Gastroesophageal sphincter (tissue), 3 donors: ENCODE measurements around the gene MLLT10.

Source experiments
- EP300 ChIP-seq: sonication (generic); formaldehyde crosslinking; IDR thresholded peaks from one replicate; pipeline ENCODE4 v1.6.1; 2017; ENCODE audit warnings: antibody characterized with exemption, mild to moderate bottlenecking
- TF ChIP-seq, protein P1 (sequence below), 4 experiments: fragments of 200-600 bp in 2 of 4; fragments of 450-650 bp in 2 of 4; sonication (generic) in 1 of 4; IDR thresholded peaks; one replicate each; pipeline ENCODE4 v1.5.1; 2017 to 2019; ENCODE audit warnings: antibody characterized with exemption in 4 of 4, mild to moderate bottlenecking in 2 of 4, moderate library complexity in 2 of 4

DNA sequence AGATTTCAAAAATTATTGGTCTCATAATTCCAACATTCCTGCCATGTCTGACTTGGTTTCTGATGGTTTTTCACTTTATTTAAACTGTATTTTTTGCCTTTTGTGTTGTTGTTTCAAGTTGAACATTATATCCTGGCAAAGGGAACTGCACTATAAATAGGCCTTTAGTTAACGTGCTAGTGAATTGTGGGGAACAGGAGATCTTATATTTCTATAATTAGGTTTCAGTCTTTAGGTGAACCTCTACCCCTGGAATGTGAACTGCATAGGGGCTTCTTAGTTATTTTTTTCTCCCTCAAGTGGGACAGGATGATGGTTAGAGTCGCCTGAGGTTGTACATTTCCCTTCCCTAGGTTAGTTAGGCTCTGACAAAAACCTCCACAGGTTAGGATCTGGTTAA is 128.6 kb downstream of the MLLT10 start:
- no peak for TF ChIP-seq EP300
- TF ChIP-seq, protein P1, sequence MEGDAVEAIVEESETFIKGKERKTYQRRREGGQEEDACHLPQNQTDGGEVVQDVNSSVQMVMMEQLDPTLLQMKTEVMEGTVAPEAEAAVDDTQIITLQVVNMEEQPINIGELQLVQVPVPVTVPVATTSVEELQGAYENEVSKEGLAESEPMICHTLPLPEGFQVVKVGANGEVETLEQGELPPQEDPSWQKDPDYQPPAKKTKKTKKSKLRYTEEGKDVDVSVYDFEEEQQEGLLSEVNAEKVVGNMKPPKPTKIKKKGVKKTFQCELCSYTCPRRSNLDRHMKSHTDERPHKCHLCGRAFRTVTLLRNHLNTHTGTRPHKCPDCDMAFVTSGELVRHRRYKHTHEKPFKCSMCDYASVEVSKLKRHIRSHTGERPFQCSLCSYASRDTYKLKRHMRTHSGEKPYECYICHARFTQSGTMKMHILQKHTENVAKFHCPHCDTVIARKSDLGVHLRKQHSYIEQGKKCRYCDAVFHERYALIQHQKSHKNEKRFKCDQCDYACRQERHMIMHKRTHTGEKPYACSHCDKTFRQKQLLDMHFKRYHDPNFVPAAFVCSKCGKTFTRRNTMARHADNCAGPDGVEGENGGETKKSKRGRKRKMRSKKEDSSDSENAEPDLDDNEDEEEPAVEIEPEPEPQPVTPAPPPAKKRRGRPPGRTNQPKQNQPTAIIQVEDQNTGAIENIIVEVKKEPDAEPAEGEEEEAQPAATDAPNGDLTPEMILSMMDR (IDR thresholded peaks at IDR 0.05): no peak
